Measurements from ENCODE around the gene UBASH3A. TPM values are rescaled to one million over a fixed set of nuclear protein-coding genes. Genes with fewer than 3 reads are reported as not detected.

Gene UBASH3A
- polyA plus RNA-seq, 1 donor (not counting 4 experiments of a cell fraction or from before 2014, with no cell fraction given): not detected

- H3K79me2 ChIP-seq (ENCODE audit: control insufficient read depth, insufficient read depth, low read length): no peaks in the 10 kb centered on the region
- H3K27ac ChIP-seq (ENCODE audit: control insufficient read depth, insufficient read depth, low read length): no peak overlapping the region
- H3K4me2 ChIP-seq (ENCODE audit: control insufficient read depth, extremely low read depth, insufficient read depth, low read depth, low read length): no peak overlapping the region
- no peak overlapping the region for H3K4me3 ChIP-seq (ENCODE audit: control insufficient read depth in 2 of 3, extremely low read depth in 1 of 3, insufficient read depth in 2 of 3, low read depth in 1 of 3, low read length in 3 of 3)
- no peaks in the 10 kb centered on the region for H3K9me3 ChIP-seq (ENCODE audit: control insufficient read depth, low read depth, low read length)
- dilution Hi-C loops (cut with MboI; ENCODE audit: extremely low pct_ligation_motif_present, low sequenced_read_pairs): loop anchor here (10.0 kb wide), 1 partner anchor 79 kb away; no protein-coding TSS in a partner anchor
- no peaks in the 10 kb centered on the region for H3K4me1 ChIP-seq (ENCODE audit: control insufficient read depth, extremely low read depth, insufficient read depth, low read length)
- no peaks in the 10 kb centered on the region for H4K20me1 ChIP-seq (ENCODE audit: control insufficient read depth, extremely low read depth, insufficient read depth, low read length)
- DNase-seq (ENCODE audit: low read depth, low spot score): no peak
- no peak for FAIRE-seq
- peaks cover 7% of the 10 kb centered on the region for H3K27me3 ChIP-seq (ENCODE audit: control insufficient read depth, extremely low read depth, insufficient read depth, low read length)
- no peak overlapping the region for H3K9ac ChIP-seq (ENCODE audit: control insufficient read depth, extremely low read depth, insufficient read depth, low read length)
- no peaks in the 10 kb centered on the region for H3K36me3 ChIP-seq (ENCODE audit: control insufficient read depth in 2 of 2, extremely low read depth in 1 of 2, insufficient read depth in 2 of 2, low read length in 2 of 2)
- no peak overlapping the region for H2AFZ ChIP-seq (ENCODE audit: control insufficient read depth, low read length)
- no peak for TF ChIP-seq CTCF (optimal IDR thresholded peaks at IDR 0.05 in 1 of 3, IDR thresholded peaks at IDR 0.05 in 1 of 3, conservative IDR thresholded peaks at IDR 0.05 in 1 of 3; ENCODE audit: extremely low read depth in 1 of 3, insufficient read depth in 2 of 3, low read length in 3 of 3)
- TF ChIP-seq EZH2 (IDR thresholded peaks at IDR 0.05; ENCODE audit: low read length): no peak
- H3K9me1 ChIP-seq (ENCODE audit: control insufficient read depth, extremely low read depth, insufficient read depth, low read length): no peaks in the 10 kb centered on the region
These were observed 20.0 kb downstream of the UBASH3A start for GRCh38 chr21:42423685-42424084.

- no peak overlapping the region for H3K4me3 ChIP-seq (ENCODE audit: control insufficient read depth in 2 of 3, extremely low read depth in 1 of 3, insufficient read depth in 2 of 3, low read depth in 1 of 3, low read length in 3 of 3)
- no peaks in the 10 kb centered on the region for H3K79me2 ChIP-seq (ENCODE audit: control insufficient read depth, insufficient read depth, low read length)
- no peaks in the 10 kb centered on the region for H3K4me1 ChIP-seq (ENCODE audit: control insufficient read depth, extremely low read depth, insufficient read depth, low read length)
- no peak overlapping the region for H3K9ac ChIP-seq (ENCODE audit: control insufficient read depth, extremely low read depth, insufficient read depth, low read length)
- DNase-seq (ENCODE audit: low read depth, low spot score) (no peak), FAIRE-seq (no peak)
- no peaks in the 10 kb centered on the region for H3K36me3 ChIP-seq (ENCODE audit: control insufficient read depth in 2 of 2, extremely low read depth in 1 of 2, insufficient read depth in 2 of 2, low read length in 2 of 2)
- no peak overlapping the region for H3K4me2 ChIP-seq (ENCODE audit: control insufficient read depth, extremely low read depth, insufficient read depth, low read depth, low read length)
- peaks cover 7% of the 10 kb centered on the region for H3K27me3 ChIP-seq (ENCODE audit: control insufficient read depth, extremely low read depth, insufficient read depth, low read length)
- dilution Hi-C loops (cut with MboI; ENCODE audit: extremely low pct_ligation_motif_present, low sequenced_read_pairs): loop anchor here (10.0 kb wide), 1 partner anchor 80 kb away; no protein-coding TSS in a partner anchor
- H2AFZ ChIP-seq (ENCODE audit: control insufficient read depth, low read length): no peak overlapping the region
- no peaks in the 10 kb centered on the region for H3K9me3 ChIP-seq (ENCODE audit: control insufficient read depth, low read depth, low read length)
- H4K20me1 ChIP-seq (ENCODE audit: control insufficient read depth, extremely low read depth, insufficient read depth, low read length): no peaks in the 10 kb centered on the region
- H3K9me1 ChIP-seq (ENCODE audit: control insufficient read depth, extremely low read depth, insufficient read depth, low read length): no peaks in the 10 kb centered on the region
- H3K27ac ChIP-seq (ENCODE audit: control insufficient read depth, insufficient read depth, low read length): no peak overlapping the region
- no peak for TF ChIP-seq EZH2 (IDR thresholded peaks at IDR 0.05; ENCODE audit: low read length)
- no peak for TF ChIP-seq CTCF (optimal IDR thresholded peaks at IDR 0.05 in 1 of 3, IDR thresholded peaks at IDR 0.05 in 1 of 3, conservative IDR thresholded peaks at IDR 0.05 in 1 of 3; ENCODE audit: extremely low read depth in 1 of 3, insufficient read depth in 2 of 3, low read length in 3 of 3)
These were observed 21.3 kb downstream of the UBASH3A start for GRCh38 chr21:42424914-42425541.
